ENCODE measurements around the gene OTOGL. TPM values are rescaled to one million over a fixed set of nuclear protein-coding genes. Genes with fewer than 3 reads are reported as not detected.

The OTOGL gene
- total and polyA plus RNA-seq, 4 donors = 0.09 to 0.71 (median 0.21) TPM

- H3K9me3 ChIP-seq (ENCODE audit: control insufficient read depth in 4 of 4, insufficient read depth in 3 of 4, low read length in 3 of 4) = no peaks in the 10 kb centered on the region
- H3K4me1 ChIP-seq (ENCODE audit: control insufficient read depth in 5 of 5, insufficient read depth in 5 of 5, low read length in 5 of 5) = no peaks in the 10 kb centered on the region
- no peak overlapping the region for H3K9ac ChIP-seq (ENCODE audit: insufficient read depth in 1 of 2, low read length in 2 of 2)
- 93 to 94% methylated on average over 5 of the region's 5 CpGs for WGBS, 2 donors
- H3K27ac ChIP-seq (ENCODE audit: low read depth in 1 of 2, low read length in 1 of 2) = no peak overlapping the region
- H3K4me3 ChIP-seq = no peak overlapping the region
- no peaks in the 10 kb centered on the region for H3K27me3 ChIP-seq (ENCODE audit: control insufficient read depth in 3 of 3, insufficient read depth in 3 of 3, low read length in 2 of 3)
- ATAC-seq (ENCODE audit: insufficient read depth, low FRiP score) = no peak
- no peak for TF ChIP-seq CTCF (IDR thresholded peaks at IDR 0.05; ENCODE audit: control extremely low read depth, extremely low read depth)
- H3K36me3 ChIP-seq (ENCODE audit: control insufficient read depth in 4 of 4, insufficient read depth in 4 of 4, low read length in 4 of 4) = no peaks in the 10 kb centered on the region
- no peak for DNase-seq
These were observed 7.9 kb downstream of the OTOGL start for GRCh38 chr12:80107221-80107620.

- H3K9ac ChIP-seq (ENCODE audit: insufficient read depth in 1 of 2, low read length in 2 of 2) = no peak overlapping the region
- H3K9me3 ChIP-seq (ENCODE audit: control insufficient read depth in 4 of 4, insufficient read depth in 3 of 4, low read length in 3 of 4) = no peaks in the 10 kb centered on the region
- H3K4me1 ChIP-seq (ENCODE audit: control insufficient read depth in 5 of 5, insufficient read depth in 5 of 5, low read length in 5 of 5) = peaks cover 0 to 25% (median 6%) of the 10 kb centered on the region in 5 donors
- no peak overlapping the region for H3K4me3 ChIP-seq
- H3K27ac ChIP-seq (ENCODE audit: low read depth in 1 of 2, low read length in 1 of 2) = no peak overlapping the region
- ATAC-seq (ENCODE audit: insufficient read depth, low FRiP score) = no peak
- H3K27me3 ChIP-seq (ENCODE audit: control insufficient read depth in 3 of 3, insufficient read depth in 3 of 3, low read length in 2 of 3) = no peaks in the 10 kb centered on the region
- no peak for TF ChIP-seq CTCF (IDR thresholded peaks at IDR 0.05; ENCODE audit: control extremely low read depth, extremely low read depth)
- no peaks in the 10 kb centered on the region for H3K36me3 ChIP-seq (ENCODE audit: control insufficient read depth in 4 of 4, insufficient read depth in 4 of 4, low read length in 4 of 4)
- DNase-seq = no peak
These were observed 17.4 kb downstream of the OTOGL start for GRCh38 chr12:80116735-80117134.

GRCh38 chr12:80118565-80119324 is 19.4 kb downstream of the OTOGL start:
- peak overlapping the region in 1 of 2 donors; percentile 3 for H3K27ac ChIP-seq (ENCODE audit: low read depth in 1 of 2, low read length in 1 of 2)
- WGBS, 2 donors = 44 to 65% methylated on average over 2 of the region's 2 CpGs
- H3K27me3 ChIP-seq (ENCODE audit: control insufficient read depth in 3 of 3, insufficient read depth in 3 of 3, low read length in 2 of 3) = no peaks in the 10 kb centered on the region
- H3K36me3 ChIP-seq (ENCODE audit: control insufficient read depth in 4 of 4, insufficient read depth in 4 of 4, low read length in 4 of 4) = no peaks in the 10 kb centered on the region
- no peak overlapping the region for H3K4me3 ChIP-seq
- peaks cover 0 to 30% (median 6%) of the 10 kb centered on the region in 5 donors for H3K4me1 ChIP-seq (ENCODE audit: control insufficient read depth in 5 of 5, insufficient read depth in 5 of 5, low read length in 5 of 5)
- DNase-seq (peak in 2 of 3 donors; percentile 34 to 66), ATAC-seq (ENCODE audit: insufficient read depth, low FRiP score) (no peak)
- TF ChIP-seq CTCF (IDR thresholded peaks at IDR 0.05; ENCODE audit: control extremely low read depth, extremely low read depth) = no peak
- H3K9me3 ChIP-seq (ENCODE audit: control insufficient read depth in 4 of 4, insufficient read depth in 3 of 4, low read length in 3 of 4) = no peaks in the 10 kb centered on the region
- H3K9ac ChIP-seq (ENCODE audit: insufficient read depth in 1 of 2, low read length in 2 of 2) = no peak overlapping the region
